ENCODE results near the gene TCF12.

The TCF12 gene

GRCh38 chr15:57220205-57220604 lies 301.8 kb downstream of the TCF12 start:
- no peak overlapping the region for H3K4me3 Mint-ChIP-seq
- no peak for ATAC-seq

DNA sequence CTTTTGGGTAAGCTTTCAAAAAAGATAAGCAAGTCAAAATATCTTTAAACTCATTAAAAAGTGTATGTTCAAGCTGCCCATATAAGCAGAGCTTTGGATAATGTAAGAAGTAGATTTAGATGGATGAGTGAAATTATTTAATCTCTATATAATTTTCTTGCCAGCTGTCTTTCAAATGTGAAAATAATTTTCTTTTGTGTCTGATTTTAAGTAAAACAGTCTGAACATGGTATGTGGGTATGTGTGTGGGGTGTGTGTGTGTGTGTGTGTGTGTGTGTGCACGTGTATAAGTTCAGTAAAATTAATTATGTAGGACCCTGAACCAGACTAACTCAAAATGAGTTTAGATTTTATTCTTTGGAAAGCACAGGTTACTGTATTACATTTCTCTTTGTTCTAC lies 302.7 kb downstream of the TCF12 start:
- H3K27ac Mint-ChIP-seq, result no peak overlapping the region

More at GRCh38 chr15:57220205-57220604, 301.8 kb downstream of the TCF12 start:
- Mint-ChIP-seq H3K36me3 (no peaks in the 10 kb centered on the region), H3K27ac (no peak overlapping the region), H3K9me3 (no peaks in the 10 kb centered on the region), H3K27me3 (no peaks in the 10 kb centered on the region), H3K4me1 (peaks cover 14% of the 10 kb centered on the region)

DNA sequence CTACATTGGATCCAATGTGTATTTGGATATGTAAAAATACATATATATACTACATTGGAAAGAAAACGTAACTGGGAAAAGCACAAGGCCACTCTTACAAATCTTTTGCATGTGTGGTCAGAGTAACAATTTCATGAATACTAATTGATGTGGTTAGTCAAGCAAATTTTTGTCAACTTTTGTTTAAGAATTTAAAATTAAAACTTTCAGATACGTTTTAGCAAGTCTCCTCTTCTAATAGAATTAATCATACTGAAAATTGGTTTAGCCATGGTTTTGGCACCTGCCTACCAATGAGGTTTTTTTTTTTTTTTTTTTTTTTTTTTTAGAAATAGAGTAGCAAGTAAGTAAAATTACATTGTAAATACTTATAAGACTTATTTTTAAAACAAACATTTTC lies 304.9 kb downstream of the TCF12 start:
- Mint-ChIP-seq H3K27ac (no peak overlapping the region), H3K36me3 (no peaks in the 10 kb centered on the region), H3K9me3 (no peaks in the 10 kb centered on the region), H3K27me3 (no peaks in the 10 kb centered on the region), H3K4me1 (peaks cover 13% of the 10 kb centered on the region), H3K4me3 (no peak overlapping the region)
- ATAC-seq, result no peak

More for the DNA sequence above, 302.7 kb downstream of the TCF12 start:
- Mint-ChIP-seq H3K4me3 (no peak overlapping the region), H3K36me3 (no peaks in the 10 kb centered on the region), H3K4me1 (peaks cover 14% of the 10 kb centered on the region), H3K27me3 (no peaks in the 10 kb centered on the region), H3K9me3 (no peaks in the 10 kb centered on the region)
- ATAC-seq, result no peak

GRCh38 chr15:57223887-57224286 lies 305.4 kb downstream of the TCF12 start:
- Mint-ChIP-seq H3K9me3 (no peaks in the 10 kb centered on the region), H3K27ac (no peak overlapping the region), H3K36me3 (no peaks in the 10 kb centered on the region), H3K4me3 (no peak overlapping the region), H3K27me3 (no peaks in the 10 kb centered on the region), H3K4me1 (peaks cover 13% of the 10 kb centered on the region)
- ATAC-seq, result no peak

GRCh38 chr15:57224664-57225063 lies 306.2 kb downstream of the TCF12 start:
- H3K27ac Mint-ChIP-seq, result no peak overlapping the region
- H3K36me3 Mint-ChIP-seq, result no peaks in the 10 kb centered on the region
- no peak overlapping the region for H3K4me3 Mint-ChIP-seq
- ATAC-seq, result no peak
- no peaks in the 10 kb centered on the region for H3K27me3 Mint-ChIP-seq
- peaks cover 13% of the 10 kb centered on the region for H3K4me1 Mint-ChIP-seq
- H3K9me3 Mint-ChIP-seq, result no peaks in the 10 kb centered on the region

DNA sequence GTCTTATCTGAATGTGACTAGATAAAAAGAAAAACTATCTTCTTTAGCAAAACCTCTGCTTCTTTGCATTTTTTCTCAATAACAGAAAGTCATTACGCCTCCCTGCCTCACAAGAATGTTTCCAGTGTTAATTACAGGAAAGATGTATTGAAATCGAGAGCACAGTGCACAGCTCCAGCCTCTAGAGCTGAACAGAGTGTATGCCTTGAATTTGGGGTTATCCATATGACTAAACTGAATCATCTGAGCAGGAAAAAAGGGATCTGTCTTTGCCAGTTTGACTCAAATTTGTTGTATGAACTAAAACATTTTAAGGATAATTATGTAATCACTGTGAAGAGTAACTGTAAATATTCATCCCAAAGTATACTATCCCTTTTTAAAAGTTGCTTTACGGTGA lies 308.7 kb downstream of the TCF12 start:
- Mint-ChIP-seq H3K27me3 (no peaks in the 10 kb centered on the region), H3K9me3 (no peaks in the 10 kb centered on the region), H3K36me3 (peaks cover under 1% of the 10 kb centered on the region), H3K4me3 (no peak overlapping the region), H3K27ac (no peak overlapping the region), H3K4me1 (peaks cover 7% of the 10 kb centered on the region)
- no peak for ATAC-seq

DNA sequence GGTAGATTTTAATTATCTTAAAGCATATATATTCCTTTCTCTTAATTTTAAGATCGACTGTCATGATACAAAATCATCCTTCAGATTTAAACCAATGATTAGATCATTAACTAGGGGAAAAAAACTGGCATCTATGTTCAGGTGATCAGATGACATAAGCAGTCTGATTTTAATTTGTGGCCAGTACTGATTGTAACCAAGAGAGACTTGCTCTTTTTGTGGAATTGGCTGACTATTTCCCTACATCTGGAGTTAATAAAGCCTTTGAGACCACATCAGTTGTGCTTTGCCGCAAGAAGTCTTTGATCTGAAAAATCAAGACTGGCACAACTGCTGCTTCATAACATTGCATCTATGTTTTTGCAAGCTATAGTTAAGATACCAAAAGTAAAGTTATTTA lies 309.5 kb downstream of the TCF12 start:
- Mint-ChIP-seq H3K27me3 (no peaks in the 10 kb centered on the region), H3K36me3 (peaks cover 8% of the 10 kb centered on the region), H3K9me3 (no peaks in the 10 kb centered on the region), H3K27ac (no peak overlapping the region), H3K4me1 (peaks cover 7% of the 10 kb centered on the region), H3K4me3 (no peak overlapping the region)
- ATAC-seq, result no peak

GRCh38 chr15:57228395-57228794 lies 310.0 kb downstream of the TCF12 start:
- Mint-ChIP-seq H3K4me1 (peaks cover 7% of the 10 kb centered on the region), H3K4me3 (no peak overlapping the region), H3K27me3 (no peaks in the 10 kb centered on the region), H3K27ac (no peak overlapping the region), H3K36me3 (peaks cover 13% of the 10 kb centered on the region), H3K9me3 (no peaks in the 10 kb centered on the region)
- no peak for ATAC-seq

- H3K36me3 Mint-ChIP-seq, result peaks cover 20% of the 10 kb centered on the region
- no peak overlapping the region for H3K27ac Mint-ChIP-seq
- ATAC-seq, result no peak
- H3K4me1 Mint-ChIP-seq, result peaks cover 7% of the 10 kb centered on the region
- H3K27me3 Mint-ChIP-seq, result no peaks in the 10 kb centered on the region
- H3K9me3 Mint-ChIP-seq, result no peaks in the 10 kb centered on the region
- H3K4me3 Mint-ChIP-seq, result no peak overlapping the region
These were observed 310.6 kb downstream of the TCF12 start for GRCh38 chr15:57229051-57229450.

GRCh38 chr15:57231559-57231958 lies 313.1 kb downstream of the TCF12 start:
- Mint-ChIP-seq H3K27me3 (no peaks in the 10 kb centered on the region), H3K4me3 (no peak overlapping the region), H3K4me1 (peaks cover 7% of the 10 kb centered on the region), H3K9me3 (no peaks in the 10 kb centered on the region), H3K36me3 (peaks cover 31% of the 10 kb centered on the region), H3K27ac (no peak overlapping the region)
- no peak for ATAC-seq

GRCh38 chr15:57234156-57234555 lies 315.7 kb downstream of the TCF12 start:
- no peak overlapping the region for H3K27ac Mint-ChIP-seq
- no peaks in the 10 kb centered on the region for H3K9me3 Mint-ChIP-seq
- no peaks in the 10 kb centered on the region for H3K27me3 Mint-ChIP-seq
- no peak overlapping the region for H3K4me3 Mint-ChIP-seq
- no peak for ATAC-seq
- peaks cover 44% of the 10 kb centered on the region for H3K36me3 Mint-ChIP-seq
- H3K4me1 Mint-ChIP-seq, result no peaks in the 10 kb centered on the region

DNA sequence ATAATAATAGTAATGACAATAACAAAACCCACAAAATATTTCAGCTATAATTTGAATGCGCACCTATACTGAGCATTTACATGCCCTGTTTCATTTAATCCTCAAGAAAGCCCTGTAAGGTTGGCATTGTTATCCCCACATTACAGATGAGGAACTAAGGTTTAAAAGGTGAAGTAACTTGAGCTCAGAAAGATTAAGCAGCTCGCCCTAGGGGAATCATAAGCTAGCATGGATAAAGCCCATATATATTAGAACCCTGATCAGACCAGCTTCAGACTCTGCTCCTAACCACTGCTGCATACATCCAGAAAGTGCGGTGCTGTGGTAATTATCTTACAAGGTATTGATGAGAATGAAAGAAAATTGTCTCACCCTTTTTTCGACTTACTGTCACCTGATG lies 316.7 kb downstream of the TCF12 start:
- Mint-ChIP-seq H3K36me3 (peaks cover 54% of the 10 kb centered on the region), H3K4me1 (peaks cover 6% of the 10 kb centered on the region), H3K27ac (no peak overlapping the region), H3K27me3 (no peaks in the 10 kb centered on the region), H3K4me3 (no peak overlapping the region), H3K9me3 (no peaks in the 10 kb centered on the region)
- no peak for ATAC-seq

GRCh38 chr15:57235873-57236272 lies 317.4 kb downstream of the TCF12 start:
- no peak for ATAC-seq
- H3K27me3 Mint-ChIP-seq, result no peaks in the 10 kb centered on the region
- H3K4me1 Mint-ChIP-seq, result peaks cover 6% of the 10 kb centered on the region
- no peak overlapping the region for H3K27ac Mint-ChIP-seq
- H3K36me3 Mint-ChIP-seq, result peaks cover 54% of the 10 kb centered on the region
- H3K4me3 Mint-ChIP-seq, result no peak overlapping the region
- no peaks in the 10 kb centered on the region for H3K9me3 Mint-ChIP-seq

DNA sequence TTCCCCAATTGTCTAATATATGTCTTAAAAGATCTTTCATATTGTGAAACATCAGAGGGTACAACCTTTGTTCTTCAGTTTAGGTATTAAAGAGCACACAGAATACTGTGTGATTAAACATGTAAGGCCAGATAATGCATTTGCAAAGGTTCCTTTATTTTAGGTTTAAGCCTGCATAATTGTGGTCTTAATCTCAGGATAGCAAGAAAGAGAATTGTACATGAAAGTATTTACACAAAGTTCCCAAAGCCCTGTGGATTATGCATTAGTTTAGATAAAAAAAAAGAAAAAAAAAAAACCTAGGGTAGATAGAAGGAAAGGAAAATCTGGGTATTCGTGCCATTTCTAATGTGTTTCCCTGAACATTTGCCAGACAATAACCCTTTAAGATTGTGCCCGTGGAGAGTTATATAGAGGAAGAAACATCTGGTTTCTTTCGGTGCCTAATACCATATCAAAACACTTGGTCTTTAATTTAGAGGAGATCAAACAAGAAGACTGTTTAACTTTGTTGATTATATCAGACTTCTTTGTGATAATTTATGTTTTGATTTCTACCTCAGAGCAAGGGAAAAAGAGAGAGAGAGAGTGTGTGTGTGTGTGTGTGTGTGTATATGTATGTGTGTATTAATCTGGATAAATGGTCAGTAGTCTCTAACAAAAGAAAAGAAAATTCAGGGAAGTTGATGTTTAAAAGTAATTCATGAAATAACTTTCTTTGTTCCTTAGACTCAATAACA lies 318.3 kb downstream of the TCF12 start:
- Mint-ChIP-seq H3K4me1 (peaks cover 6% of the 10 kb centered on the region), H3K4me3 (no peak overlapping the region)

GRCh38 chr15:57237301-57237642 lies 318.8 kb downstream of the TCF12 start:
- Mint-ChIP-seq H3K36me3 (peaks cover 60% of the 10 kb centered on the region), H3K9me3 (no peaks in the 10 kb centered on the region), H3K27ac (no peak overlapping the region), H3K27me3 (no peaks in the 10 kb centered on the region), H3K4me1 (peaks cover 6% of the 10 kb centered on the region), H3K4me3 (no peak overlapping the region)
- ATAC-seq, result no peak

More for the DNA sequence above, 318.3 kb downstream of the TCF12 start:
- no peak overlapping the region for H3K27ac Mint-ChIP-seq
- peaks cover 62% of the 10 kb centered on the region for H3K36me3 Mint-ChIP-seq
- H3K27me3 Mint-ChIP-seq, result no peaks in the 10 kb centered on the region
- no peaks in the 10 kb centered on the region for H3K9me3 Mint-ChIP-seq
- no peak for ATAC-seq

- Mint-ChIP-seq H3K27ac (no peak overlapping the region), H3K9me3 (no peaks in the 10 kb centered on the region), H3K4me3 (no peak overlapping the region), H3K27me3 (no peaks in the 10 kb centered on the region), H3K36me3 (peaks cover 56% of the 10 kb centered on the region), H3K4me1 (peaks cover 6% of the 10 kb centered on the region)
- no peak for ATAC-seq
These were observed 319.2 kb downstream of the TCF12 start for GRCh38 chr15:57237676-57238075.

Measured in stimulated activated memory B cell treated with anti-CD40 and anti-IgM and Interleukin-4, amounts not matched to agents 10 μg/mL and 1 μg/mL and 100 μg/mL, for 72 hours (primary cell).